CD4-positive, alpha-beta T cell treated with Interferon alpha-2 for 1 hour (primary cell): ENCODE data around the gene DNAJC4.
A peak's percentile ranks its signal among the peaks of the same experiment; 100 is the strongest.

ENCODE experiments used
- DNase-seq, 2 donors: peaks; one replicate each; pipeline ENCODE4 v3.0.0-alpha.2; 2020 to 2022

DNAJC4 gene

GRCh38 chr11:64261556-64262080, 31.3 kb downstream of the DNAJC4 start:
- no peak for DNase-seq

- DNase-seq = no peak
These were observed 32.1 kb downstream of the DNAJC4 start for GRCh38 chr11:64262271-64263002.

GRCh38 chr11:64263021-64263946, 32.9 kb downstream of the DNAJC4 start:
- DNase-seq = no peak

- DNase-seq = no peak
These were observed 33.6 kb downstream of the DNAJC4 start for GRCh38 chr11:64263947-64264317.

- no peak for DNase-seq
These were observed 34.1 kb downstream of the DNAJC4 start for GRCh38 chr11:64264371-64264852.

- DNase-seq = no peak
These were observed 35.1 kb downstream of the DNAJC4 start for GRCh38 chr11:64265176-64266160.

GRCh38 chr11:64266339-64266738, 36.0 kb downstream of the DNAJC4 start:
- no peak for DNase-seq

GRCh38 chr11:64267207-64267945, 37.0 kb downstream of the DNAJC4 start:
- DNase-seq = no peak

- DNase-seq = no peak
These were observed 37.9 kb downstream of the DNAJC4 start for GRCh38 chr11:64268025-64268892.

- DNase-seq = peak; percentile 33 to 42
These were observed 38.7 kb downstream of the DNAJC4 start for GRCh38 chr11:64268893-64269539.

- peak; percentile 97 to 98 for DNase-seq
These were observed 39.3 kb downstream of the DNAJC4 start for GRCh38 chr11:64269540-64270220.

- DNase-seq = no peak
These were observed 44.9 kb downstream of the DNAJC4 start for GRCh38 chr11:64275031-64275800.

- no peak for DNase-seq
These were observed 45.5 kb downstream of the DNAJC4 start for GRCh38 chr11:64275841-64276240.

GRCh38 chr11:64276653-64277431, 46.5 kb downstream of the DNAJC4 start:
- no peak for DNase-seq

- no peak for DNase-seq
These were observed 48.3 kb downstream of the DNAJC4 start for GRCh38 chr11:64278576-64279190.

- no peak for DNase-seq
These were observed 51.8 kb downstream of the DNAJC4 start for GRCh38 chr11:64281957-64282770.
